Measurements from ENCODE around the gene ALG12.

Gene ALG12

DNA sequence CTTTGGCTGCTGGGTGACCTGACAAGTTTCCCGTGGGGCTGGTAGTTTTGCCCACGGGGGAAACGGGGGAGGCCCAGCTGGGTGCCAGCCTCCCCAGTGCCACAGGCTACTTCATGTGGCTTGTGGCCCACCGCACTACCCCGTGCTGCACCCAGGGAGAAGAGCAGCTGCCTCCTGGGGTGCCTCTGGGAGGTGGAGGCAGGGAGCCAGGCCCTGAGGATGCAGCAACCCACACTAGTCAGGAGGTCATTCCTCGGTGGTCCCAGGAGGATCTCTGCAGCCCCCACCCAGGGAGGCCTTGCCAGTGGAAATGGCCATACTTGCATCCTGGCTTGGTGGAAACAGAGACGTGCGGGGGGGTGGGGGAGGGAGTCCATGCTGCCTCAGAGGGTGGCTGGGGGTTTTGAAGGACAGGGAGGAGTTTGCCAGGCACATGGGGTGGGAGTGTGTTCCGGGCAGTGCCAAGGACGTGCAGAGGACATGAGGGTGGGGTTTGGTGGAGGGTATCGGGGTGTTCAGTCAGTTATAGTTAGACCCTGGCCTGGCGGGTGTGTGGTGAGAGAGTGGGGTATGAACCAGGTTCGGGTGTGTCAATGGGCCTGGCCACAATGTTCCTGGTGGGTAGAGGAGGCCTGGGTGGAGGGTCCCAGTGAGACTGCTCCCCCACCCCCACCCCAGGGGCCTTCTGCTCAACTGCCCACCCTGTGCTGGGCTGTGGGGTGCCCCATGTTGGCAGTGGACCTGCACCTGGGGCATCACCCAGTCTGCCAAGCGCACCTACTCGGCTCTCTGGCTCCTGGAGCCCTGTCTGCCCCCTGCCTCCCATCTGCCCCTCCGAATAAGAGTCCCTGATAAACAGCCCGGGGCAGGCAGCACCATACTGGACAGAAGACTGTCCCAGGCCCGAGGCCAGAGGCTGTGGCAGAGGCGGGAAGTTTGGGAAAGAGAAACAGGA, 46.2 kb upstream of the ALG12 start:
- H3K4me3 ChIP-seq (replicated peaks in 1 of 2; ENCODE audit: low read depth in 2 of 2, low read length in 2 of 2), result peak overlapping the region in 1 of 2 donors; percentile 89
- TF ChIP-seq, protein P1, sequence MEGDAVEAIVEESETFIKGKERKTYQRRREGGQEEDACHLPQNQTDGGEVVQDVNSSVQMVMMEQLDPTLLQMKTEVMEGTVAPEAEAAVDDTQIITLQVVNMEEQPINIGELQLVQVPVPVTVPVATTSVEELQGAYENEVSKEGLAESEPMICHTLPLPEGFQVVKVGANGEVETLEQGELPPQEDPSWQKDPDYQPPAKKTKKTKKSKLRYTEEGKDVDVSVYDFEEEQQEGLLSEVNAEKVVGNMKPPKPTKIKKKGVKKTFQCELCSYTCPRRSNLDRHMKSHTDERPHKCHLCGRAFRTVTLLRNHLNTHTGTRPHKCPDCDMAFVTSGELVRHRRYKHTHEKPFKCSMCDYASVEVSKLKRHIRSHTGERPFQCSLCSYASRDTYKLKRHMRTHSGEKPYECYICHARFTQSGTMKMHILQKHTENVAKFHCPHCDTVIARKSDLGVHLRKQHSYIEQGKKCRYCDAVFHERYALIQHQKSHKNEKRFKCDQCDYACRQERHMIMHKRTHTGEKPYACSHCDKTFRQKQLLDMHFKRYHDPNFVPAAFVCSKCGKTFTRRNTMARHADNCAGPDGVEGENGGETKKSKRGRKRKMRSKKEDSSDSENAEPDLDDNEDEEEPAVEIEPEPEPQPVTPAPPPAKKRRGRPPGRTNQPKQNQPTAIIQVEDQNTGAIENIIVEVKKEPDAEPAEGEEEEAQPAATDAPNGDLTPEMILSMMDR (IDR thresholded peaks at IDR 0.05; ENCODE audit: low read depth, low read length), result no peak
- no peak for DNase-seq (ENCODE audit: low read depth in 2 of 2)

- DNase-seq (ENCODE audit: low read depth in 2 of 2), result no peak
- TF ChIP-seq, protein P1 (IDR thresholded peaks at IDR 0.05; ENCODE audit: low read depth, low read length), result no peak
- peak overlapping the region in 1 of 2 donors; percentile 89 for H3K4me3 ChIP-seq (replicated peaks in 1 of 2; ENCODE audit: low read depth in 2 of 2, low read length in 2 of 2)
These were observed 45.4 kb upstream of the ALG12 start for GRCh38 chr22:49963647-49964026.

DNA sequence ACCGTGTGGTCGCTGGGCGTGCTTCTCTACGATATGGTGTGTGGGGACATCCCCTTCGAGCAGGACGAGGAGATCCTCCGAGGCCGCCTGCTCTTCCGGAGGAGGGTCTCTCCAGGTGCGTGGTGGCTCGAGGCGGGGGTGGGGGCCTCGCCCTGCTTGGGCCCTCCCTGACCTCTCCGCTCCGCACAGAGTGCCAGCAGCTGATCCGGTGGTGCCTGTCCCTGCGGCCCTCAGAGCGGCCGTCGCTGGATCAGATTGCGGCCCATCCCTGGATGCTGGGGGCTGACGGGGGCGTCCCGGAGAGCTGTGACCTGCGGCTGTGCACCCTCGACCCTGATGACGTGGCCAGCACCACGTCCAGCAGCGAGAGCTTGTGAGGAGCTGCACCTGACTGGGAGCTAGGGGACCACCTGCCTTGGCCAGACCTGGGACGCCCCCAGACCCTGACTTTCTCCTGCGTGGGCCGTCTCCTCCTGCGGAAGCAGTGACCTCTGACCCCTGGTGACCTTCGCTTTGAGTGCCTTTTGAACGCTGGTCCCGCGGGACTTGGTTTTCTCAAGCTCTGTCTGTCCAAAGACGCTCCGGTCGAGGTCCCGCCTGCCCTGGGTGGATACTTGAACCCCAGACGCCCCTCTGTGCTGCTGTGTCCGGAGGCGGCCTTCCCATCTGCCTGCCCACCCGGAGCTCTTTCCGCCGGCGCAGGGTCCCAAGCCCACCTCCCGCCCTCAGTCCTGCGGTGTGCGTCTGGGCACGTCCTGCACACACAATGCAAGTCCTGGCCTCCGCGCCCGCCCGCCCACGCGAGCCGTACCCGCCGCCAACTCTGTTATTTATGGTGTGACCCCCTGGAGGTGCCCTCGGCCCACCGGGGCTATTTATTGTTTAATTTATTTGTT, 44.8 kb upstream of the ALG12 start:
- peak overlapping the region; percentile 72 to 89 for H3K4me3 ChIP-seq (replicated peaks in 1 of 2; ENCODE audit: low read depth in 2 of 2, low read length in 2 of 2)
- no peak for DNase-seq (ENCODE audit: low read depth in 2 of 2)
- TF ChIP-seq, protein P1 (IDR thresholded peaks at IDR 0.05; ENCODE audit: low read depth, low read length), result no peak

DNA sequence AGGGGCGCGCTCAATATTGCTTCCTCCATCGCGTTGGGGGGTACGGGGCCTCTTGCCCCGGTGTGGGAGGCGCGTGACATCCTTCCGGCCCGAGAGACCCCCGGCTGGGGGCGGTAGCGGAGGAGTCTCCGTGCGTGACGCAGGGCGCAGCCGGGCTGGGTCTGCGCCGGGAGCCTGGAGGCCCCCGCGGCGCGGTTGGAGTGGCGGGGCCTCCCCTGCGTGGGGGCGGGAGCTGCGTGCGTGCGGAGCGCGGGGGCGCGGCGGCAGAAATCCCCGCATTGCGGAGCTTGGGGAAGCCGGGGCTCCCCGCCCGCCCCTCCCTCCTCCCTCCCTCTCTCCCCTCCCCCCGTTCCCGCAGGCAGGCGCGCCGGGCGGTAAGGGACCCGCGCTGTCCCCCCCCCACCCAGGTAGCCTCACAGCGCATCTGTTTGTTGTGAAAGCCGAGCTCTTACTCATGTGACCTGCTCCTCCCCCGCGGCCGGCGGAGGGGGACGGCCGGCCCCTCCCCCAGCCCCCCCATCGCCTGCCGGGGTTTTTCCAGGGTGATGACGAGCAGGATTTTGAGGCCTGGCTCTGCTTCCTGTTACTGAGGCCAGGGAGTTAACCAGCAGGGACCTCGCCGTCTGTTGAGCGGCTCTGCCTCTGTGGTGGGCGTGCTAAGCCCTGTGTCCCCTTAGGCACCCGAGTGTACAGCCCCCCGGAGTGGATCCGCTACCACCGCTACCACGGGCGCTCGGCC, 43.9 kb upstream of the ALG12 start:
- DNase-seq (ENCODE audit: low read depth in 2 of 2), result peak; percentile 94 to 96
- H3K4me3 ChIP-seq (replicated peaks in 1 of 2; ENCODE audit: low read depth in 2 of 2, low read length in 2 of 2), result peak overlapping the region; percentile 72 to 89
- TF ChIP-seq, protein P1 (IDR thresholded peaks at IDR 0.05; ENCODE audit: low read depth, low read length), result no peak

DNA sequence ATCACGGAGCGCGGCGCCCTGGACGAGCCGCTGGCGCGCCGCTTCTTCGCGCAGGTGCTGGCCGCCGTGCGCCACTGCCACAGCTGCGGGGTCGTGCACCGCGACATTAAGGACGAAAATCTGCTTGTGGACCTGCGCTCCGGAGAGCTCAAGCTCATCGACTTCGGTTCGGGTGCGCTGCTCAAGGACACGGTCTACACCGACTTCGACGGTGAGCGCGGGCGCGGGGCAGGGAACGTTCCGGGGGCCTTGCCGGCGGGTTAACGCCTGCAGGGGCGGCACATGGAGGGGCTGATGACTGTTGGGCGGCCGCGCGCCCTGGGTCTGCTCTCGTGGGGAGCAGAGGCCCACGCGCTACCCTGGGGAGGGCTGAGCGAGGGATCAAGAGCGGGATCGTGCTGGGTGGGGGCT, 43.4 kb upstream of the ALG12 start:
- TF ChIP-seq, protein P1 (IDR thresholded peaks at IDR 0.05; ENCODE audit: low read depth, low read length), result no peak
- DNase-seq (ENCODE audit: low read depth in 2 of 2), result peak in 1 of 2 donors; percentile 51
- H3K4me3 ChIP-seq (replicated peaks in 1 of 2; ENCODE audit: low read depth in 2 of 2, low read length in 2 of 2), result peak overlapping the region; percentile 72 to 89

- H3K4me3 ChIP-seq (replicated peaks in 1 of 2; ENCODE audit: low read depth in 2 of 2, low read length in 2 of 2), result peak overlapping the region; percentile 72 to 89
- peak; percentile 31 to 48 for DNase-seq (ENCODE audit: low read depth in 2 of 2)
These were observed 42.9 kb upstream of the ALG12 start for GRCh38 chr22:49961005-49961600.

More at GRCh38 chr22:49961005-49961600, 42.9 kb upstream of the ALG12 start:
- TF ChIP-seq, protein P1 (IDR thresholded peaks at IDR 0.05; ENCODE audit: low read depth, low read length), result no peak
